GM21526 (cell line): Measurements from ENCODE around the gene DHX38.

Source experiments
- ATAC-seq: cut with Tn5 transposase; IDR thresholded peaks from one replicate; pipeline ENCODE4 v1.9.1; 2021; ENCODE audit warnings: moderate library complexity; ENCODE audit not compliant: unreplicated experiment, low FRiP score

DHX38 gene

DNA sequence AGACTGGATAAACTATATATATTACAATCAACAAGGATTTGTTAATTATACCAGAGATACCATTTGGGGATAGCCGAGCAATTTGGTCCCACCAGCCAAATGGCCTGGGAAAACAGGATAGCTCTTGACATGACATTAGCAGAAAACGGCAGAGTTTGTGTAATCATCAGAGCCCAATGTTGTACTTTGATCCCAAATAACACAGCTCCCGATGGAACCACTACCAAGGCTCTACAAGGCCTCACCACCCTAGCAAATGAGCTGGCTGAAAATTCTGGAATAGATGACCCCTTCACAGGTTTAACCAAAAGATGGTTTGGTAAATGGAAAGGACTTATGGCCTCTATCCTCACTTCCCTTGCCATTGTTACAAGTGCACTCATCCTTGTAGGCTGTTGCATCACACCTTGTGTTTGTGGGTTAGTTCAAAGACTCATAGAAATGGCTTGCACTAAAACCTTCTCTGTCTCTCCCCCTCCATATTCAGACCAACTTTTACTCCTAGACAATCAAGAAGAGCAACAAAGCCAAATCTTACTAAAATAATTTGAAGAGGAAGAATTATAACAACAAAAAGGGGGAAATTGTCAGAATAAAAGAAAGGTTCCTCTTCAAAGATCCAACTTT is 9.8 kb upstream of the DHX38 start:
- no peak for ATAC-seq

DNA sequence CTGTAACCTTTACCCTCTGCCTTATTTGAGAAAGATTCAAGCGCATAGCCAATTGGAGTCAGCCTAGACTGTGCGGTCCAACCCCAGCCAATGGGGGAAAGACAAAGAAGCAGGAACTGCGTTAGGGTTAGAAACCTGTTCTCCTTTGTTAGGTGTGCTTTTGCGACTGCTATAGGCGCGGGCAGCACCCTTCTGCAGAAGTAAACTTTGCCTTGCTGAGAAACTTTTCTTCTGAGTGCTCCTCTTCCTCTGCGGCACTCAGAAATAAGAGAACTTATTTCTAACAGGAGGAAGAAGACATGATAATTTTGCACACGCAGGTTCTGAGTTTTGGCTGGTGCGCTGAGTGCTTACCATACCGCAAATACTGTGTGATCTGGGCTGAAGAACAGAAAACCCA is 9.2 kb upstream of the DHX38 start:
- no peak for ATAC-seq

DNA sequence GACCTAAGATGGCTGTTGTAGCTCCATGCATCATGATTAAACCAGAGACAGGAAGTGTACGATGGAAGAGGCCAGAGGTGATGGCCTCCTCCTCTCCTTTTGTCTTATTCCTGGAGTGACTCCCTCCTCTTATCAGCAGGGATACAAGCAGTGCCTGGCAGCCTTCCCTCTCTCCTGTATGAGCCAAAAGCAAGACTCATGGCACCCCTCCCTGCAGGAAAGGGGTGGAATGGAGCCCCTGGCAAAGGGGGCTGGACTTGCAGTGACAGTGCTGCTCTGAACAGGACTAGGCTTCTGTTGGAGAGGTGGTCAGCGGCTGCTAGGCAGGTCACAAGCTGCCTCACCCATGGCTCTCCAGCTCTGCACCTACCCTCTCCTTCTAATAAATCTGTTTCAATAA is 8.6 kb upstream of the DHX38 start:
- ATAC-seq, result no peak

DNA sequence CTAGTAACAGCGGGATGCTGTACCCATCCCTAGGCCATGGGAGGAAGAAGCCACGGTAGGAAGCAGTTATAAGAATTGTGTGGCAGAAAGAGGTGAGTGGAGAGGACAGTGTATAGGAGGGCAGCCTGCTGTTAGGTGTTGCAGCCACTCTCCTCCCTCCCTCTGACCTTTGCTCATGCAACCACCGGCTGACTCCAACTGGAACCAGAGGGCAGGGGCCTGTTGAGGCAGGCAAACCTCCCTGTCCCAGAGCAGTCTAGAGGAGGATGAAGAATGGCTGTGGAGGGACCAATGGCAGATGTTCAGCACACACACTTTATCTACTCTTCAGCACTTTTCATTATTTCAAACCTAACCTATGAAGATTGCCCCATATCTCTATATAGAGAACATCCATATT is 2.4 kb upstream of the DHX38 start:
- no peak for ATAC-seq

DNA sequence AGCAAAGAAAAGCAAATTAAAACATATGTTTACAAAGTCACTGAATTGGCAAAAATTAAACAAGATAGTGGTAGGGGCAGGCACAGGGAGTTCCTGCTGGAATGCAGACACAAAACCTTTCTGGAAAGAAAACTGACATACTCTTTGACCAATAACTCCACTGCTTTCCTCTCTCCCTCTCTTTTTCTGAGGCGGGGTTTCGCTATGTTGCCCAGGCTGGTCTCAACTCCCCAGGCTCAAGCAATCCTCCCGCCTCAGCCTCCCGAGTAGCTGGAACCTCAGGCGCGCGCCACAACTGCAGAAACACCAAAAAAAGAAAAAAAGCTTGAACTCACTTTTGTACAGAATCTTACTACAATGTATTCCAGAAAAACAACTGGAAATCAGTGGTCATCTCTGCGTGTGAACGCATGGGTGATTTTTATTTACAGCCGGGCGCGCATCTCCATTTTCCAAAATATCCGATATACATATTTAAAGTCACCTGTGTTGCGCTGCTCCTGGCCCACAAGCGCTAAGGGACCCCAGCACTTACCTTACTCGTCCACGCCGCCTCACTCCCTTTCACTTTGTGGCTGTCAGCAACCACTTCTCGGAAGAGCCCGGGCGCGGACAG is 707 bp upstream of the DHX38 start:
- ATAC-seq, result no peak

DNA sequence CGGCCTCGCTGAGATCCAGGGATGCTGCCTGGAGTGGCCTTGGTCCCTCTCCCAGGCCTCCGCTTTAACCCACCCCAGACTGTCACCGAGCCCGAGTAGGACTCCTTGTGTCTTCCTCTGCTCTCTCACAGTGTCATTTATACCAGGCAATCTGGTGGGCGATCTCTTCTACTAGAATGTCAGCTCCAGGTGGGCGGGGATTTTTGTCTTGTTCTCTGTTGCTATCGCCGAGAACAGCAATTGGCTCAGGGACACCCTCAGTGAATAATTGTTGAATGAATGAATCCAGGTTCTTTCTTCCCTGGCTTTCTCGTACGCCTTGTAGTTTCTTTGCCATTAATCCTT is 591 bp downstream of the DHX38 start:
- peak; percentile 1 for ATAC-seq

DNA sequence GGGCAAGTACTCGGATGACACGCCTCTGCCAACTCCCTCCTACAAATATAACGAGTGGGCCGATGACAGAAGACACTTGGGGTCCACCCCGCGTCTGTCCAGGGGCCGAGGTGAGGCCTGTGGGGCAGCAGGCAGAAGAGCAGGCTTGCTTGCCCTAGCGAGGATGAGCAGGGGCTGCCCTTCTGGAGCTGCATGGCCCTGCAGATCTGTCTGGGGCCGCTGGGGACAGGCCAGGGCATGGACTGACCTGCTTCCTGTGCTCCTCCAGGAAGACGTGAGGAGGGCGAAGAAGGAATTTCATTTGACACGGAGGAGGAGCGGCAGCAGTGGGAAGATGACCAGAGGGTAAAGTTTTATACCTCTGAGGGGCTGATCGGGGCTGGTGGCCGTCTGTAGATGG is 5.3 kb downstream of the DHX38 start:
- ATAC-seq, result no peak

DNA sequence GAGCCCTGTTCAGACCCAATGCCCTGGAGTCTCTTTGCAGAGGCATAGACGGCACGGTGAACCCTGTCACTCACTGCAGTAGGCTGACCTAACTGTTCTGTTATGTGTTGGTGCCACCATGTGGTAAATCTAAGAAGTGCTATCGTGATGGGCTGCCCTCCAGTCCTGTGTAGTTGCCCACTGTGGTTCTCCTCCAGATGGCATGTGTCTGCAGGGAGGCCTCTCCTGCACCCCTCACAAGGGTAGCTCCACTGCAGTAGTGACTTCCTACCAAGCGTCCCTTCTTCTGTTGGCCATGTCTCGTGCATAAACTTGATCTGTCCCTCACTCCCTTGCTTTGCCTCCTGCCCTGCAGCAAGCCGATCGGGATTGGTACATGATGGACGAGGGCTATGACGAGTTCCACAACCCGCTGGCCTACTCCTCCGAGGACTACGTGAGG is 5.8 kb downstream of the DHX38 start:
- ATAC-seq, result no peak

DNA sequence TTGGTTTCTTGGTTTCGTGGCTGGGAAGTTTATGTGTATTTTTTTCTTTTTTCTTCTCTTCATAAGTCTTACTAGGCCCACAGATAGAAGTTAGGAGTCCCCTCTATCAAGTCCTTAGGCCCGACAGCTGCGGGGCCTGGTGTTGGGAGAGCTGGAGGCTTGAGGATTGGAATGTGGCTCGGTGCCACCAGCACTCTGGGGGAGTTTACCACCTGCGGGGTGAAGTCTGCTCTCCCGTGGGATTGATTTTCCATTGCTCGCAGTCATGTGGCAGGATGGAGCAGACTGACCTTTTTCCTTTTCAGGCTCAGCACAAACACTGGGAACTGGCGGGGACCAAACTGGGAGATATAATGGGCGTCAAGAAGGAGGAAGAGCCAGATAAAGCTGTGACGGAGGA is 7.5 kb downstream of the DHX38 start:
- ATAC-seq, result no peak

DNA sequence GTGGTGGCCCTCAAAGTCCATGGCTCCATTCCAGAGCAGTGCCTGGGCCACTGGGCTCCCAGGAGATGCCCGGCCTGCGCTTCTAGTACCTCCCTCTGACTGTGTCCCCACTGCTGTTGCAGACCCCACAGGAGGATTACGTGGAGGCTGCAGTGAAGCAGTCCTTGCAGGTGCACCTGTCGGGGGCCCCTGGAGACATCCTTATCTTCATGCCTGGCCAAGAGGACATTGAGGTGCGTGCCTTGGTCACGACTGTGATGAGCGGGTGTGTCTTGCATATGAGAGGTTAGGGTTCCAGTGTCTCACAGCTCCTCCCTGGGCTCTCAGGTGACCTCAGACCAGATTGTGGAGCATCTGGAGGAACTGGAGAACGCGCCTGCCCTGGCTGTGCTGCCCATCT is 11.3 kb downstream of the DHX38 start:
- ATAC-seq, result no peak

DNA sequence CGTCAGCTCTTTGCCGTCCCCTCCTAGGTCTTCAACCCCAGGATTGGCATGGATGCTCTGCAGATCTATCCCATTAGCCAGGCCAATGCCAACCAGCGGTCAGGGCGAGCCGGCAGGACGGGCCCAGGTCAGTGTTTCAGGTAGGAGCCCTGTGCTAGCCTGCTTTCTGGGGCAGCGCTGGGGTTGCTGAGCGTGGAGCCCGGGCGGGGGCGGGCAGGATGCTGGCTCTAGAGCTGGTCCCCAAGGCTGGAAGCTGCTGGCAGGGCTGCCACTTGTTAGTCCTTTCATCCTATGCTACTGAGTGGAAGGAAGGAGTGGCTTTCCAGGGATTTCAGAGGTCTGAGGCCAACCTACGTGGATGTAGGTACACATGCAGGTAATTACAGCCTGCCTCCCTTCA is 12.3 kb downstream of the DHX38 start:
- ATAC-seq, result no peak

DNA sequence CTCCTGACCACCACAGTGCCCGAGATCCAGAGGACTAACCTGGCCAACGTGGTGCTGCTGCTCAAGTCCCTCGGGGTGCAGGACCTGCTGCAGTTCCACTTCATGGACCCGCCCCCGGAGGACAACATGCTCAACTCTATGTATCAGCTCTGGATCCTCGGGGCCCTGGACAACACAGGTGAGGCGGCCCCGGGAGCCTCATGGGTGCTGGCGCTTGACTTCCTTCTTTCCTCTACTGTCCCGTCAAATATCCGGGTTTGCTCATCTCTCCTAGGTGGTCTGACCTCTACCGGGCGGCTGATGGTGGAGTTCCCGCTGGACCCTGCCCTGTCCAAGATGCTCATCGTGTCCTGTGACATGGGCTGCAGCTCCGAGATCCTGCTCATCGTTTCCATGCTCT is 13.7 kb downstream of the DHX38 start:
- no peak for ATAC-seq

DNA sequence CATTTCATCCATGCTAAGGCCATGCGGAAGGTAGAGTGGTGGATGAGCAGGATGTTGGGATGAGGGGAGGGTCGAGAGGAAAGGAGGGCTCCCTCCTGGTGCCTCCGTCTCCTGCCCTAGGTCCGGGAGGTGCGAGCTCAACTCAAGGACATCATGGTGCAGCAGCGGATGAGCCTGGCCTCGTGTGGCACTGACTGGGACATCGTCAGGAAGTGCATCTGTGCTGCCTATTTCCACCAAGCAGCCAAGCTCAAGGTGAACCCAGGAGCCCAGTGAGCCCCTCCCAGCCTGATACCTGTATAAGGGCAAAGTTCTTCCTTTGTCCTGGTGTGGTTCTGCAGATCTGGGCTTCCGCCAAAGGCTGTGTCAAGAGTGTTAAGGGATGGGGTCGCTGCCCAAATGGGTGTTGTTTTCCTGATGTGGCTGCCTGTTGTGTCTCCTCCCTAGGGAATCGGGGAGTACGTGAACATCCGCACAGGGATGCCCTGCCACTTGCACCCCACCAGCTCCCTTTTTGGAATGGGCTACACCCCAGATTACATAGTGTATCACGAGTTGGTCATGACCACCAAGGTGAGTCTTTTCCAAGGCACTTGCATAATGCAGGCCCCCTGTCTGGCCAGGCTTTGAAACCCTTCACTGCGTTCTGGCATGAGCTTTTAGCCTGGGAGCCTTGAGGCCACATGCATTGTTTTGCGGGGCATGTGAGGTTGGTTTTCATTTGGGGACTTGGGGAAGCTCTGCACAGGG is 14.9 kb downstream of the DHX38 start:
- no peak for ATAC-seq

DNA sequence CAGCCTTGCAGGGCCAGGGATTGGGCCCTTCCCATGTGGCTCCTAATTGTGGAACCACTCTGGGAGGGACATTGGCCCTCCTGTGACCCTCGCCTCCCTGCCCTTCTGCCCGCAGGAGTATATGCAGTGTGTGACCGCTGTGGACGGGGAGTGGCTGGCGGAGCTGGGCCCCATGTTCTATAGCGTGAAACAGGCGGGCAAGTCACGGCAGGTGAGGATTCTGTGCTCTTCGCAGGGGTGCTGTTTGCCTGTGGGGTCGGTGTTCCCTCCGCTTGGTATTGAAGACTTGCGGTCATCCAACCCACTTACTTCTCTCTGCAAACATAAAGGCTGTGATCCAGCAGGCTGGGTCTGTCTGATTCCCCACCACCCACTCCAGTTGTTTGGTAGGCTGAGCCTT is 15.7 kb downstream of the DHX38 start:
- ATAC-seq, result no peak

DNA sequence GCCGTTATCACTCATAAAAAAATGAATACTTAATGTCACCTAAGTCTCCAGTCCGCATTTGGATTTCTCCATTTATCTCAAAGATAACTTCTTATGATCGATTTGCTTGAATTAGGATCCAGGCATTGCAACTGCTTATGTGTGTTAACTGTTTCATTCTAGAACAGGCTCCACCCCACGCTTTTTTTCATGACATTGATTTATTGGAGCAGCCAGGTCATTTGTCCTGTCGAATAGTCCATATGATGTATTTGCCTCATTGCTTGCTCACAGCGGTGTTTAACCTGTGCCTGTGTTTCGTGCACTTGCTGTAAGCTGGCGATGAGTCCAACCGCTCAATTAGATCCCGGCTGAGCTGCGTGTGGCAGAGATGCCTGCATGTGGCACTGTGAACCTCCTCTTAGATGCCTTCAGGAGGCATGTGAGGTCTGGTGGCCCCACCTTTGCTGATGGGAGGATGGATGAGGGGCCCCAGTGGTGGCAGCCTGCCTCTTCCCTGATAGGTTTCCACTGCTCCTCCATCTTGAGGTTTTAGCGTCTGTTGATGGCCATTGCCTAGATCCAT is 16.4 kb downstream of the DHX38 start:
- no peak for ATAC-seq

DNA sequence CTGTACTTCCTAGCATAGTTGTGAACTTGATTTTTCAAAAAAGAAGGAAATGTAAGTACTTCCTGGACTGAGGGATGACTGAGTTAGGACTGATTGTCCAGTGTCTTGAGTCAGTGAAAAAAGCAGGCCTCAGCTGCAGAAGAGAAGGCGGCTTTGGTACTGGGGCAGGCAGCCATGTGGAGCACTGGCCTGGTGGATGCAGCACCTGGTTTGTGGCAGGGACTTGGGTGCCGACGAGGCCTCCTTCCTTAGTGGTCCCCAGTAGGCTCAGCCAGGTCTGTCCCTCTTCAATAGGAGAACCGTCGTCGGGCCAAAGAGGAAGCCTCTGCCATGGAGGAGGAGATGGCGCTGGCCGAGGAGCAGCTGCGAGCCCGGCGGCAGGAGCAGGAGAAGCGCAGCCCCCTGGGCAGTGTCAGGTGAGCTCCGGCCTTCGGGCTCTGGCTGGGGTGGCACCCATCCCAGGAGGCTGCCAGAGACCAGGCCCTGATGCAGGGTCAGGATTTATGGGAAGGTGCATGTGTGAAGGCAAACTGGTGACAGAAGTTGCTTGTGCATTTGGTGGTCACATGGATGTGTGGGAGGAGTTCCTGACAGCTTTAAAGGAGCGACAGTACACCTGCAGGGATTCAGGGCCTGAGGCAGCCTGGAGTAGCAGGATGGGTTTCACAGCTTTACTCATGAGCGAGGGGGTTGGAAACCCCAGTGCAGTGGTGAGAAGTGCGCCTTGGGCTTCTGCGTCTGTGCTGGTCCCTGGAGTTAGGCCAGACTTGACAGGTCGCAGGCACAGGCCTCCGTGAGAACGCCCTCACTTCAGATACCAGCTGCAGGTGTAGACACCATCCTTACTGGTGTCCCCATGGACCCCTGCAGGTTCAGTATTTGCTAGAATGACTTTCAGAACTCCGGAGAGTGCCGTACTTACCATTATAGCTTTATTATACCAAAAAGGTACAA is 17.3 kb downstream of the DHX38 start:
- no peak for ATAC-seq

DNA sequence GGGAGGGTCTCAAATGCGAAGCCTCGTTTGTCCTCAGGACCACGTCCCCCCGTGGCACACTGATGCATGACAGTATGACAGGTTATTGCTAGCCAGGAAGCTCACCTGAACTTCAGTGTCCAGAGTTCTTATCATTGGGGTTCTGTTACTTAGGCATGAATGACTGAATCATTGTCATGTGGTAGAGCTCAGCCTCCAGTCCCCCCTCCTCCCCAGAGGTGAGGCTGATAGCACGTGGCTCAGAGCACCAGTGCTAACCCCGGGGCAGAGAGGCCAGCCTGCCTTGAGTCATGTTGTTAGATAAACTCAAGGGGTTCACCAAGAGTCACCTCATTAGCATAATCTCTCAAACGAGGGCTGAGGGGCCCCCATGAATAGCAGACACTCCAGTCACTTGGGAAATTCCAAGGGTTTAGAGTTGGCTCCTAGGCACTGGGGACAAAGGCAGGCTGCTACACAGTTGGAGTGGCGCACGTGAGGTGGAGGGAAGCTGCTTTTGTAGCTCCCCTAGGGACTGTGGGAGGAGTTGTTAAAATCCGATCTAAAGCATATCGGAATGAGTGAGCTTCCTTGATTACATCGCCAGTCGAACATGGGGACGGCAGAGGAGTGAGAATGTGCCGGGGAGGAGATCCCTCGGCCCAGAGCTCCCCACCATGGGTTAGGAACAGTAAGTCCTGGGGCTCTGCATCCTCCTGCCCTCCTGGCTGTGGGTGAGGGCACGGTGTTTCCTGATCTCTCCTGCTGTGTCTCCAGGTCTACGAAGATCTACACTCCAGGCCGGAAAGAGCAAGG is 18.2 kb downstream of the DHX38 start:
- no peak for ATAC-seq

DNA sequence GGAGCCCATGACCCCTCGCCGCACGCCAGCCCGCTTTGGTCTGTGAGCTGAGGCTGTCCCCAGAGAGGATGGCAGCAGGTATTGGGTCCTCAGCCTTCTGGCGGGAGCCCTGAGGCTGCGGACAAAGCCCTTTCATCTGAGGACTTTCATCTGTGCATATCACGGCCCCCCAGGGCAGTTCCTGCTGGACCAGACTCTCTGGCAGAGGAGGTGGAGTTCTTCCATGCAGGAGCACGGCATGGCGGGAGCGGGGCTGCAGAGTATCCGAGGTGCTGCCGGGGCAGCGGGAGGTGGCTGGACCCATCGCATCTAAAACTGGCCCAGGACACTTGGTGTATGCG is 18.8 kb downstream of the DHX38 start:
- no peak for ATAC-seq

DNA sequence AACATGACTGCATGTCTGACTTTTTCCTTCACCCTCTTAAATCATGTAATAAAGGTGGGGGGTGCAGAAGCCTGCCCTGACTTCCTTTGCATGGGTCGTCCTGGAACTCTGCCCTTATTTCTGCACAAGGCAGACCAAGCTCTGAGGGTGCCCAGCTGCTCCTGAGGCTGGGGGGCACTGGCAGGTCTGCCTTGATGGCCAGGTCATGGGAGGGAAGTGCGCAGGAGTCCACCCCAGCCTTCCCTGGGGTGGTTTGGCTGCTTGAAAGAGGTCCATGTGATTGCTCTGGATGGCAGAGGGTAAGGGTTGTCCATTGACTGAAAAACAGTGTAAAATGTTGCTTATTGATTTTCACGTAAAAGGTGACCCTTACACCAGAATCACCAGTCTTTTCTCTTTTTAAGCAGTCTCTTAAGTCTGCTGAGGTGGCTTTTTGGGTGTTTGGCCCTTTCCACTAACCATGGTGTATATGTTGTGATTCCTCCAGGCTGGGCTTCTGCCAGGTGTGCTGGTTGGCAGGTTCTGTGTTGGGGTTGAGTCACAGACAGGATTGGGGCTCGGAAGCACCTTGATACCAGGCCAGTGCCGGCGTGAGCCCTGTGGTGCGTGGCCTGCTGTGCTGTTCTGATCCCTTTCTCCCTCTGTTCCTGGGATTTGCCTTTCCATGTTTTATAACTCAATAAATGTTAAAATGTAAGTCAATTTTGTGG is 19.4 kb downstream of the DHX38 start:
- ATAC-seq, result no peak

DNA sequence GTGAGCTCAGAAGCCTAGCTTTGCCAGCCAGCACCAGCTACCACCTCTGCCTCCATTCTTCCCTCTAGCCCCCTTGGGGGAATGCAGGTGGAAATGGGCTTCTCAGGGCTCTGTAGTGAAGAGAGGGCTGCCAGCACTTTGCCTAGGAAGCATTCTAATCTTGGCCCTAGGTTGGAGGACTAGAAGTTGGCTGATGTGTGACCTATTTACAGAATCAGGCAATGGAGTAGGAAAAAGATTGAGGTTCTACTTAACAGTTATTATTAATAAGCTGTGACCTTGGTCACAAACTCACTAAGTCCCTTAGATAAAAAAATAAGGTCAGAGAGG is 19.9 kb downstream of the DHX38 start:
- ATAC-seq, result no peak
